Fibroblast of gingiva (primary cell): ENCODE data around the gene NAV3.

ENCODE experiments used
- DNase-seq: peaks from one replicate; pipeline ENCODE4 v3.0.0-alpha.2; 2011; ENCODE audit warnings: low read depth

Gene NAV3

GRCh38 chr12:77925536-77926108, 94.9 kb downstream of the NAV3 start:
- DNase-seq = peak; percentile 94

DNA sequence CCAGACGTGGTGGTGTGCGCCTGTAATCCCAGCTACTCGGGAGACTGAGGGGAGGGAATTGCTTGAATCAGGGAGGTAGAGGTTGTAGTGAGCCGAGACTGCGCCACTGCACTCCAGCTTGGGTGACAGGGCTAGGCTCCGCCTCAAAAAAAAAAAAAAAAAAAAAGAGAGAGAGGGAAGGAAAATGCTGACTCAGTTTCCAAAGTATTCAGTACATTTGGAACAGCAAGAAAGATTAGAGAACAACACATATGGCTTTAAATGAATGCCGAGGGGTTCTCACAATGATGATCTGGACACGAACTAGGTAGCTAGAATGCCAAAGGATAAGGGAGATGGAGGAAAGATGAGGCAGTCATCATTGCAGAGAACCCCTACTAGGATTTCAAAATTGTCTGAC, 97.4 kb downstream of the NAV3 start:
- no peak for DNase-seq

DNA sequence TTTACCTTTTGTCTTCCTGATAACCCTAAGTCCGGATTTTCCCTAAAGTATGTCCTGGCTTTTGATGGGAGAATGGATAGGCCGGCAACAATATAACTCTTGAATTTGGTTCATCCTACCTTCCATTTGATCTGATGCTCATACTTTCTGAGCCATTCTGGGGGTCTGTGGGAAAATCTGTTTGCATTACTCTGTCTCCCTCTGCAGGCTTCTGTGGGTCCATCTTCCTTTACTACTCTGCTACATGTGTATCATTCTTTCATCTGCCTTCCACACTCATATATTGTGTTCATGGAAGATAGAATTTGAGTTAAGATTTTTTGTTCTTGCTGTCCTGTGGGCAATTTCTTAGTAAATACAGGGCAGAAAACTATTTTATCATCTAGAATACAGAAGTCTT, 101.5 kb downstream of the NAV3 start:
- no peak for DNase-seq

- peak; percentile 68 for DNase-seq
Measured at GRCh38 chr12:77938301-77938700, 107.6 kb downstream of the NAV3 start.

DNA sequence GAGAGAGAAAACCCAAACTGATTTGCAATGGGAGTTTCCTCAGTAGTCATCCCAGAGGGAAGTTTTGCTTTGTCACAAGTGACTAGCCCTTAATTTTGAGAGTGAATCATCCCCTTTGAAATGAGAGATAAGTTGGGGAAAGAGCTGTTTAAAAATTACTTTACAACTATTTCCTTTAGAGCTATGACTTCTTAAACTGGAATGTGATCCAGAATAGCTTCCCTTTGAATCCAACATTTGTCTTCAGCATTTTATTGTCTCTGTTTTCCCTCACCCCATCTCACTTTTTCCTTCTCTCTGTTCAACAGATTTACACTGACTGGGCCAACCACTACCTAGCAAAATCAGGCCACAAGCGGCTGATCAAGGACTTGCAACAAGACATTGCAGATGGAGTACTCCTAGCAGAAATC, 109.3 kb downstream of the NAV3 start:
- peak; percentile 79 for DNase-seq

DNA sequence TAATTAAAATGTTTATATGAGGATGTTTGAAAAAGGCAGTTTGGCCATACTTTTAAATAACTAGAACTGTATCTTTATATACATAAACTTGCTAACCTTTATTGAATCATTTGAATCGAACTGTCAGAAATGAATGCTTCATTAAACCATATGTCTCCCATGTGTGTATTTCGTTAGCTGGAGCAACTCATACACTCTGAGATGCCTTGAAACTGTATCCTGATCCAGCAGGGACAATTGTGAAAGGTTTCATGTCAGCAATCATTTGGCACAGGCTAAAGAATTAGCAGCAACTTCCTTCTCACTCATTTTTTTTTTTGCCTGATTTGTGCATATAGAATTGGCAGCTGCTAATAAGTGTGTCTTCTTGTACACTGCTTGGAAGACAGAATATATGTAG, 109.9 kb downstream of the NAV3 start:
- peak; percentile 90 for DNase-seq

GRCh38 chr12:77941401-77941800, 110.7 kb downstream of the NAV3 start:
- DNase-seq = no peak

DNA sequence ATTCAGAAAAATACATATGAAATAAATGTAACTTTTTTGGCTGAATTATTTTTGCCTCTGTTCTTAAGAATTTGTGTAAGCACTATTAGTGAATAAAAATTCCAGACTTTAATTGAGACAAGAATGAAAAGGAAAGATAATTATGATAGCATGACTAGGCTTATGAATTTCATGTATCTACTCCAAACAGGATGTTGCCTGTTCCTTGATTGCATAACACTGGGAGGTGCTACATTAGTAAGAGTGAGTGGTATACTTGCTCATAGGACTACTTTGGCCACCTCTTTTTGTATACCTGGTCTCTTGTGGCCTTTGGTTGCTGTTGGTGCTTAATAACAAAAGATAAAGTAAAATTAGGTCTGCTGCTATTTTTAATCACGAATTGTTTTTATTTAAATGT, 112.8 kb downstream of the NAV3 start:
- DNase-seq = peak; percentile 77

GRCh38 chr12:77946541-77947061, 115.9 kb downstream of the NAV3 start:
- peak; percentile 72 for DNase-seq

DNA sequence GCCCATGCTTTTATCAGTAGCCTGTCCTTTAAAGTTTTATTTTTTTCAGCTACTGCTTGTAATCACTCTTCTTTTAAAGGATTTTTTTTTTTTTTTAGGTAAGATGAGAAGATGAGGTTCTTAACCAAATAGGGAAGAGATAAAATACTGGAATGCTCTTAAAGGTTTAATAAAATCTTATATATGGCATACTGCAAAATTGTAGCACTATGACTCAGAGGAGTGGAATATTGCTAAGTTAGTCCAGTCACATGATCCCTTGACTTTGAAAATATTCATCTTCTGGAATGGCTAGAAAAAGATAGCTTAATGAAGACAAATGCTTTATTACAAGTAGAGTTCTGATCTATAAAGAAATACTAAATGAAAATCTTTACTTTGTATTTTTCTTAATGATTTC, 116.6 kb downstream of the NAV3 start:
- peak; percentile 39 for DNase-seq

DNA sequence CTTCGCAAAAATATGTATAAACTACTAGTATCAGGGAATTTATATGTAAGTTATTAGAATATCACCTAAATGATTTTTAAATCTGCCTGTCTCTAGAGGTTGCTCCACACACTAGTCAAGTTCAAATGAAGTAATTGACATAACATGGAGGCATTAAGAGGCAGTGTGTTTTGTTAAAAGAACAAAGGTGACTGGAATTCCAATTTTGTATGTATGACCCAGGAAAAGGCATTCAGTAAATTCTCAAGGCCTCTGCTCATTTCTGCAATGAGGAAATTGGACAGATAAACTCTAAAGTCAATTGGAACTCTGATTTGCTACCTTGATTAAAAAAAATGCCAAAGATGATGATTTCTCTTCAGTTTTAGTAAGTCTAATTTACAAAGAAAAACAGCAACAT, 117.1 kb downstream of the NAV3 start:
- no peak for DNase-seq

GRCh38 chr12:77949943-77950342, 119.2 kb downstream of the NAV3 start:
- DNase-seq = no peak

DNA sequence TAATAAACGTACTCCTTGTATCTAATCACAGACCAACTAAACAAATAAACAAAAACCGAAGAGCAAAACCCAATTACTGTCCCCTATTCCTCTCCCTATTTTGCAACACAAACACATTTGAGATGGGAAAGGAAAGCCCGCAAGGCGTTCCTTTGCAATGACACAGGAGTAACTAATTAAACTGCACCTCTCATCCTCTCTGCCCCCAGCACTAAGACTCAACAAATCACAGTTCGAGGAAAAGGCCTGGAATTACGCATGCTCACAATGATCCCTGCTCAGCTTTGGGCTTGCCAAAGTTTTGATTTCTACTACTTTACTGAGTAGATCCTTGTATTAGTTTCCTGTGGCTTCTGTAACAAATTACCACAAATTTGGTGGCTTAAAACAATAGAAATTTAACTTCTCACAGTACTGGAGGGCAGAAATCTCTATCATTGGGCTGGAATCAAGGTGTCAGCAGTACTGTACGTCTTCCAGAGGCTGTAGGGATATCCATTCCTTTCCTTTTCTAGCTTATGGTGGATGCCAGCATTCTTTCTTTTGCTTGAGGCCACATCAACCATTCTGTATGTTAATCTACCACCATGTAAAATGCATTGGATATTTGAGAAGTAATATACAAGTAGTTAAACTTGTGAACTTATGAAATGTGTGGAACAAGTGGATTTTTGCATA, 123.0 kb downstream of the NAV3 start:
- no peak for DNase-seq

GRCh38 chr12:77954206-77954555, 123.5 kb downstream of the NAV3 start:
- peak; percentile 33 for DNase-seq

GRCh38 chr12:77957062-77957461, 126.4 kb downstream of the NAV3 start:
- DNase-seq = no peak

DNA sequence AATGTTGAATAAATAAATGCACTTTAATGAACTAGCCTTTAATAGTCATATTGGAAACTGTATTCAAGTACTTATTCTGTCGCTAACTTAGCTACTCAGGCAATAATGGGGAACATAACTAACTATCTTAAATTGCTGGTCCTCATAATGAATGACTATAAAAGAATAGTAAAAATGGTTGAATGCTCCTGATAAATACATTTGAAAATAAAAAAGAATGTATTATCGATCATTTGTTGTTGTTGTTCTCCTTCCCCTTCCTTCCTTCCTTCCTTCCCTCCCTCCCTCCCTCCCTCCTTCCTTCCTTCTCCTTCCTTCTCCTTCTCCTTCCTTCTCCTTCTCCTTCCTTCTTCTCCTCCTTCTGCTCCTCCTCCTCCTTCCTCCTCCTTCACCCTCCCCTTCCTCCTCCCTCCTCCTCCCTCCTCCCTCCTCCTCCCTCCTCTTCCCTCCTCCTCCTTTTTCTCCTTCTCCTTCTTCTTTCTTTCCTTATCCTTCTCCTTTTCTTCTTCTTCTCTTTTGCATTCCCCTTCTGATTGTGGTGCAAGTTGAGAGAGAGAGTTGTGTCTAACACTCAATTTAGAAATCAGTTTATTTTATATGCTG, 133.0 kb downstream of the NAV3 start:
- DNase-seq = no peak

DNA sequence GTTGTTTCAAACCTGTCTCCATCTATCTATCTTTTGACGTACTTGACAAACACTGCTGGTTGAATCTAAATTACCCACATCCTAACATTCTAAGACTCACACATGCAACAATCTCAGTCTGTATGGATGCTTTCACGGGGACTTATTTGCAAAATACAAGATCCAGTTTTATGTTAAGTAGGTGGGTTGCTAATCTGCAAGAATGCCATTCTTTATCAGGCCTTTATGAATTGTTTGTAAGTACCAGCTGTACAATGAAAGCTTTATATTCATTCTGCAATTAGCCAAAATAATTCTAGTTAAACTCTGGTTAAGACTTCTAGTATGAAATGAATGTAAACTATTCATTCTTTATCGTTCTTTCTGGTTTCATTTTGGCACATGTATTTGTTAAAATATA, 135.1 kb downstream of the NAV3 start:
- DNase-seq = no peak

DNA sequence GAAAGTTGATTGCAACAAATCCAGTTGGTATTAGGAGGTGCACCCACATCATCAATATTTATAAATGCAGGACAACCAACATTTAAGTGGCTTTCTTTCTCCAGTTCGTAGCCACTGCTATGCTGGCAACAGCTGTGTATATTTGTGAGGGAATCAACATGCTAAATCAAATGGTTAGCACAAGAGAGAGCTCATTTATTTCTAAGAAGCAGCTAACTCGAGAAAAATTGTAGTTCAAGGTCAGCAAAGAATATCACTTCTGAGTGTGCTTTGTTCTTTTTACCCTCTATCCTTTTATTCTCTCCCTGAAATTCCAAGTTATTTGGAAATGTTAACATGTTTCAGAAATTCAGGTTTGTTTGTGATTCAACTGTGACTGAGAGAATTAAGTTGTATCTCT, 137.3 kb downstream of the NAV3 start:
- no peak for DNase-seq

DNA sequence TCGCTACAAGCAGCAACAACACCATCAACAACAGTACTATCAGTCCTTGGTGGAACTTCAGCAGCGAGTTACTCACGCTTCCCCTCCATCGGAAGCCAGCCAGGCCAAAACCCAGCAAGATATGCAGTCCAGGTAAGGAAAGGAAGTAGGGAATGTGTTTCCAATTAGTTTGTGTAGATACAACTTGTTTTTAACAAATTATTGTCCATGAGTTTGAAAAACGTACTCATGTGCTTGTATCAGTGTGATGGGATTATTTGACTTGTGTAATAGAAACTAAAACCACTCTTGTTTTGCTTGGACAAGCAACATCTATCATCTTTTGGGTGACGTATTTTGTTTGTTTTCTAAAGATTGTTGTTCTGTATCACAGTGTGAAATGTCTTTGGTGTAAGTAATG, 137.9 kb downstream of the NAV3 start:
- DNase-seq = no peak

DNA sequence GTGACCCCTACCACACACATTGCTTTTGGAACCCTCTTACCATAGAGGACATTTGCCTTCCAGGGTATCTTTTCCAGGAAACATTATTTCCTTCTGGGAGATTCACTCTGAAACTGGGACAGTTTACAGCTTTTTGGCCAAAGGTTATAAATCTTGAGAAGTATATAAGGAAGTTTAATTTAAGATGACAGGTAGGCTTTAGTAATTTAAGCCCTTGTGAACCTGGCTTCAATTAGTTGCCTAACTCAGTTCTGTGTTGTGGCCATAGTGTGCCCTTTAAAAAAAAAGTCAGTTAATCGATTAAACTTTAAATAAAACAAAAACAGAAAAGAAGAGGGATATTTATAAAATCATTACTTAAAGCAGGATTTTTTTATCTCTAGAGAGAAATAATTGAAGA, 142.9 kb downstream of the NAV3 start:
- peak; percentile 6 for DNase-seq

- no peak for DNase-seq
Measured at GRCh38 chr12:77974645-77975044, 144.0 kb downstream of the NAV3 start.

DNA sequence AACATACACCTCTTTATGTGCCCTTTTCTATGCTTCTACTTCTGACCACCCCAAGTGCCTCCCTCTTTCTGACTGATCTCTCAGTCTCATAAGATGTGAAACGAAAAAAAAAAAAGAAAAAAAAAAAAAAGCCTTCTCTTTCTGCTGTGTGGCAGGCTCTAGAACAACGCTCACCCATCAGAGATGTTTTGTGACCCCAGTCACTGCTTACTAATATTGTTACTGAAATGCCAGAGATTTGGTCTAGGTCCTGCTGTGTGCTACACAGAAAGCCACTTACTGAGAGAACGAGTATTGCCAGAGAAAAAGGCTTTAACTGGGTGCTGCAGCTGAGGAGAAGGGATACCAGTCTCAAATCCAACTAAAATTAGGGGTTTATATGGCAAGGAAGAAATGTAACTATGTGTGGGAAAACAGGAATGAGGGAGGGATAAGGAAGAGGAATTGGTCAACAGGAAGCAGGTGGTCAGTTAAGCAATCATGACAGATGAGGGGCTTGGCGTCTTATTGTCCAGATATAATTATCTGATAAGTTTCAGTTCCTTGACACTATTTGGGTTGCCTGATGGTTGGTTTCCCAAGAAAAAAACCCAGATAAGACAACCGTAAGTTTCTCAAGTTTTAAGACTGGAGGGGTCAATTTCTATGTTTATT, 149.0 kb downstream of the NAV3 start:
- no peak for DNase-seq

GRCh38 chr12:77980782-77981181, 150.1 kb downstream of the NAV3 start:
- peak; percentile 32 for DNase-seq
